Measurements from ENCODE around the gene TRMT6.

TRMT6 gene

DNA sequence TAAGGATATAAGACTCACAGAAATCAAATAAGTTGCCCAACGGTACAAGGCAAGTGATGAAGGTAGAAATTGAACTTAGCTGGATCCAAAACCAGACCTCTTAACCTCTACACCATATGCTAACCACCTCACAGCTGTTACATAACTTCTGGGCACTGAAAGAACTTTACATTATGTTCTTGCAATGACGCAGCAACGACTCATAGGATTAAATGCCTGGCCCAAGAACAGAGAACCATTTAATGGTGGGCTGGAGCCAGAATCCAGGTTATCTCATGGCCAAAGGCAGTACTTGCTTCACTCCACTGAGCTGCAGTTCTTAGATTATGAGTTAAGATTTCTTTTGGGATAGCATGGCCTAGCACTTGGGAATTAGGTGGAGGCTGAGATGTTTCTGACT lies 4.4 kb downstream of the TRMT6 start:
- no peak for DNase-seq

DNA sequence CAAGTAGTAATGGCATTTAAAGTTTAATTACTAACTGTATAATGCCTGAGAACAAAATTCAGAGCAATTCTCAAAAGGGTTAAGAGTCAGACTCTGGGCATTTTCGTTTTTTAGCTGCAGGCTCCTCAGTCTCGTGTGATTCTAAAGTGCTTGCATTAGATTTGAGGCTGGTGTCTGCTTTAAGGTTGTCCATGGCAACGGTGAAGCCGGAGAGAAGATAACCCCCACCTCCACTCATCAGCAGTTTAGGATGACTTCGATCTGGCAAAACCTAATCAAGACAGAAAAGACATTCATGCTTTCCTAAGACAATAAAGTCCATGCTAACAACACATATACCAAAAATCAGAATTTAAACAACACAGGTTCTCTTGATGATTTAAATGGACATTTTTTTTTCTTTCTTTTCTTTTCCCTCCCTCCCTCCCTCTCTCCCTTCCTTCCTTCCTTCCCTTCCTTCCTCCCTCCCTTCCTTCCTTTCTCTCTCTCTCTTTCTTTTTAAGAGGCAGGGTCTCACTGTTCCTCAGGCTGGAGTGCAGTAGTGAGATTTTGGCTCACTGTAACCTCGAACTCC lies 11.8 kb downstream of the TRMT6 start:
- DNase-seq = no peak

DNA sequence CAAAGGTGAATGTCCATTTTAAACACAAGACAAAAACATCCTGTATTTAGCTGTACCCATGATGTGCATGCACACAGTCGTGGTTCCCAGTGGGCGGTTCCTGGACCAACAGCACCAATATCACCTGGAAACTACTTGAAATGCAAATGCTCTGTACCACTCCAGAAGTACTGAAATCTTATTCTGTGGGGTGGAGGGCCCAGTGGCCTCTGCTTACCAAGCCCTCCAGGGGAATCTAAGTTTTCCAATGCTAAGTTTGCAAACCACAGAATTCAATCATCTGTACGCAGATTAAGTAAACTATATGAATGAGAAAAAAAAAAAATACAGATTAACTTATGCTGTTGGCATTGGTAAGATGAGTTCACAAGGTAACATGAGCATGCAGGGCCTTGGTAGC lies 14.1 kb downstream of the TRMT6 start:
- DNase-seq = no peak

DNA sequence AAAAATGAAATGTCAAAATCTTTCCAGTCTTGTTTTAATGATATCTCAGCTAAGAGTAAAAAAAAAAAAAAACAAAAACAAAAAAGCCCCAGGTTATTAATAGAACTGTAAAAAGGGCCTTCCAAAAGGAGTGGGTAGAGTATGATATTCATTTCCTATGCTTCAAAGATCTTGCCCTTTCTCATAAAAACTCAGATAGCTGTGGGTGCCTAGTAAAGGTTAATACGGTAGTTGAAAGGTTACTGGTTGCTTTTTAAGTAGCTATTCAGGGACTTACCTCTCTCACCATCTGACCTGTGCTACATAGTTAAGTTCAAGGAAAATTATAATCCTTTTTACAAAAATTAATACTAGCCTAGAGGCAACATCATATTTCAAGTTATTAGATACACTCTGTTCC lies 14.9 kb downstream of the TRMT6 start:
- no peak for DNase-seq

DNA sequence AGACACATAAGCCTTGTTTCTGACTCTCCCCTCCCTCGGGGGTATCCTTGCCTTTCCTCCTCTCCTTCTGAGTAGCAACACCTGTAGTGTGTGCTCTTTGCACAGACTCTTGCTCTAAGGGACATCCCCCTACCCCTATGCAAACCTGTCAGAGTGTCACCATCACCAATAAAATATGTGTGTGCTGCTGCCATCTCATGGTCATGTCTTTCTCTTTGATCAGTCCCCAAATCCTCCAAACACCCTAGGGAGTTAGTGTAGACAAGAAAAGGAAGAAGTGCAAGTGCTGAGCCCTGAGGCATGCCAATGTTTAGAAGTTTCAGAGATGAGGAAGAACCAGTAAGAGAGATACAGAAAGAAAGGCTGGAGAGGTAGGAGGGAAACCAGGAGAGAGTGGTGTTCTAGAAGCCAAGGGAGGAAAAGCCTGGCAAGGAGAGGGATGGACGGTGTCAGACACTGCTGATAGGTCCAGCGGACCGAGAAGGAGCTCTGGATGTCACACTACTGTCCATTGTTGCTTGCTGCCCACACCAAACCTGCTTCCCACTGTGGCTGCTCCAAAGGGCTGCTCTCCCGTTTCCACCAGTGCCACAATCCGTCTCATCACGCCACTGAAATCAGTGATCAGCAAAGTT lies 16.4 kb downstream of the TRMT6 start:
- DNase-seq = no peak

DNA sequence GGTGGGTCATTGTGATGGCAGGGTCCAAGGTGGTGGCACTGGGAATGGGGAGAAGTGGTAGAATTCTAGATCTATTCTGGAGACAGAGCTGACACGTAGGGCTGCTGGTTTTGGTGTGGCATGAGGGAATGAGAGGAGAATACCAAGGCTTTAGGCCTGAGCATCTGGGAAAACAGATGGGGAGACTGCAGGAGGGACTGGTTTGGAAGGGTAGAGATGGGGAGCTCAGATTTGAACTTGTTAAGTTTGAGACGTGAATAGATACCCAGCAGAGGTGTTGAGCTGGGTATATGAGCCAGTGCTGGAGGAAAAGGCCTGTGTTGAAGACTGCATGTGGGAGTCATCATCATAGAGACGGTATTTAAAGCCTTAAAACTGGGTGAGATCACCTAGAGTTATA lies 17.5 kb downstream of the TRMT6 start:
- DNase-seq = no peak

DNA sequence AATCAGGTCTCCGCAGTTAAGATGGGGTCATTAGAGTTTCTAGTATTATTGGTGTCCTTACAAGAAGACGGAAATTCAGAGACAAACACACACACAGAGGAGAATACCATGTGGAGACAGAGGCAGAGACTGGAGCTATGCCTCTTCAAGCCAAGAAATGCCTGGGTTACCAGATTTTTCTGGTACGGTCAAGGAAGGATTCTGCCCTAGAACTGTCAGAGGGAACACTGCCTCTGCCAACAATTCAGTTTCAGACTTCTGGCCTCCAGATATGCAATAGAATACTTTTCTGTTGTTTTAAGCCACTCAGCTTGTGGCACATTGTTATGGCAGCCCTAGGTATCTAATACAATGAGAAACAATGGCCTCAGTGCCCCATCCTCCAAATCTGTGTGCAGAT lies 18.9 kb downstream of the TRMT6 start:
- DNase-seq = no peak

DNA sequence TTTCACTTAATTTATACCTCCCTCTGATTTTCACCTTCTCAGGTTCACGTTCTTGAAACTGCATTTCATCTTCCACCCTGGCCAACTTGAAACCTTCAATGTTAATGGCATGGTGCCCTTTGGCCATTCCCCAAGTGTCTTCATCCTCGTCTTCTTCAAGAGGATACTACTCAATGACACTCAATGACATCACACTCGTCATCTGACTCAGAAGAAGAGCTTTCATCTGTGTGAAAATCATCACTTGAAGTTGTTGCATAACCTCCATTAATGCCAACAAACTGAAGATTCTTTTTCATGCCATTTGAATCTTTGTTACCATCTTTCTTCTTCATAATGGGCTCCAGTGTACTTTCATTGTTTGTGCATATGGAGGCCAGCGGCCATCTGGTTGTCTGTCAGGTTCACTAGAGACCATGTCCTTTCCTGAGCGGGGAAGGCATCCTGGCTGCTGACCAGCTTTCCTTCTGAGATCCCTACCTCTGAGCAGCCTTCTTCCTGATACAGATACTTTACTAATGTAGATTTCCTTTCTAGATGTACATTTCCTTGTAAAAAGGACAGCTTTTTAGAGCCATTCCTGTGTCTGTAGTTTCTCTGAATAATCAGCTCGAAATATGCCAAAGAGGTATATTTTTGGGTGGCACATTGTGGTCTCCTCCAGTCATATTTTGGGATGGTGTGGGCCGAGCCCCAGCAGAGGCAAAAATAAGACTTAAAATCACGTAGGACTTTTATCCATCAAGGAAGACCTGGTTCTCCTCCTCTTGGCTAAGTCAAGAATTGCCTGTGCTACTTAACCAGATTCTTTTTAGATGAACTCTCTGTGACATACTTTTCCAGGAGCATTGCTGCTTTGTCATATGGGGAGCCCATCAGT lies 21.3 kb downstream of the TRMT6 start:
- no peak for DNase-seq

DNA sequence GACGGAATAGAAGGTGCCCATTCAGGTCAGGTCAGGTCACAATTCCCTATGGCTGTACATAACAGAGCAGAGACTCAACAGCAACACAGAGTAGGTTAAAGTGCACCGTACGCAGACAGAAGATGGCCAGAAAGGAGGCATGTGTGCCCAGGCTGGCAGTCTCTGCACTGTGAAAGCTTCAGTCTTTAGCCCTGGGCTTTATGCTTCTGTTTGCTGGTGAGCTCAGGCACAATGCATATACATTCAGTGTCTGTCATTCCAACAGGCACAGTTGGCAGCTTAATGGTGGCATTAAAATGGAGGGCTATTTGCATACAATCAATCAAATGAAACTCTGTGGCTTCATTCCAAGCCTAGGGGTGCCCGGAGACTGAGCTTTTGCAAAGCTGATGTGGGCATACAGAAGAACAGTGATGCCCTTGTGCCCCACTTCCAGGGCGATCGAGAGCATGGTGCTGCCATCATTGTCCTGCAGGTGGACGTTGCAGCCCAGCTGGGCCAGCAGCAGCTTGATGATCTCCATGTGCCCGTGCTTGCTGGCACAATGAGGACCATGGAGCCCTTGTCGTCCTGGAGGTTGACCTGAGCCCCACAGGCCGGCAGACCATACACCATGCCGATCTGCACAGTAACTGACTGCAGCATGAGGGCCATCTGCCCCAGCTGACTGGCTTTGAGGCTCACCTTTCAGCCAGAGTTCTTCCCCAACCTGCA lies 22.4 kb downstream of the TRMT6 start:
- DNase-seq = no peak

DNA sequence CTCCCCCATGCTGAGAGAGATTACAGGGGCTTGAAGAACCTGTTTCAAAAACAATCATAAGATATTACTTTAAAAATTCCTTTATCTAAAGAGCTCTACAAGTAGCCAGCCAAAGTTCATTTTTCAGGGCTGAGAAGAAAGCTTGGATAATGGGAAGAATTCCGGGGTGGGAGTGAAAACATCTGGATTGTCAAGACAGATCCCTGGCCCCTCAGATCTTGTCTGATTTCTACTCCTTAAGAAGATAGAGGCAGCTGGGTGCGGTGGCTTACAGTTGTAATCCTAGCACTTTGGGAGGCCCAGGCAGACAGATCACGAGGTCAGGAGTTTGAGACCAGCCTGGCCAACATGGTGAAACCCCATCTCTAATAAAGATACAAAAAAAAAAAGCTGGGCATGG lies 24.8 kb downstream of the TRMT6 start:
- no peak for DNase-seq

DNA sequence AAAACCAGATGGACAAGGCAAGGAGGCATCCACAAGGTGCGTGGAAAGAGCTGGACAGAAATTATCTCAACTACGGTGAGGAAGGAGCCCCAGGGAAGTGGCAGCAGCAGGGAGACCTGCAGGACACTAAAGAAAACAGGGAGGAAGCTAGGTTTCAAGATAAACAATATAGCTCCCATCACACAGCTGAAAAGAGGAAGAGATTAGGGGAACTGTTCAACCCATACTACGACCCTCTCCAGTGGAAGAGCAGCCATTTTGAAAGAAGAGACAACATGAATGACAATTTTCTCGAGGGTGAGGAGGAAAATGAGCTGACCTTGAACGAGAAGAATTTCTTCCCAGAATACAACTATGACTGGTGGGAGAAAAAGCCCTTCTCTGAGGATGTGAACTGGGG lies 26.8 kb downstream of the TRMT6 start:
- no peak for DNase-seq

DNA sequence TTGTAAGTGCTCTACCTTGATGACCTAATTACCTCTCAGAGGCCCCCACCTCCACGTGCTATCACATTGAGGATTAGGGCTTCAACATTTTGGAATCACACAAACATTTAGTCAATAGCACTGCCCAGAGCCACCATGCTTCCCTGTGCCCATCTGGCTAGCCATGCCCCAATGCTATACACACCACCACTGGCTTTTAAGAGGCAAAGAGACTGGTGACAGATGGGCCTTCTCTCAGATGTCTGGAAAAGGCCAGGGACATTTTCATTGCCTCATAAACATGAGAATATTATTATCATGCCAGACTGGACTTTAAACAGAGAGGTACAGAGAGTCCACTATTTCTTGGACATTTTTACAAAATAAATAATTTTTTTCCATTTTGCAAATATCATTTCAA lies 29.8 kb downstream of the TRMT6 start:
- DNase-seq = no peak

DNA sequence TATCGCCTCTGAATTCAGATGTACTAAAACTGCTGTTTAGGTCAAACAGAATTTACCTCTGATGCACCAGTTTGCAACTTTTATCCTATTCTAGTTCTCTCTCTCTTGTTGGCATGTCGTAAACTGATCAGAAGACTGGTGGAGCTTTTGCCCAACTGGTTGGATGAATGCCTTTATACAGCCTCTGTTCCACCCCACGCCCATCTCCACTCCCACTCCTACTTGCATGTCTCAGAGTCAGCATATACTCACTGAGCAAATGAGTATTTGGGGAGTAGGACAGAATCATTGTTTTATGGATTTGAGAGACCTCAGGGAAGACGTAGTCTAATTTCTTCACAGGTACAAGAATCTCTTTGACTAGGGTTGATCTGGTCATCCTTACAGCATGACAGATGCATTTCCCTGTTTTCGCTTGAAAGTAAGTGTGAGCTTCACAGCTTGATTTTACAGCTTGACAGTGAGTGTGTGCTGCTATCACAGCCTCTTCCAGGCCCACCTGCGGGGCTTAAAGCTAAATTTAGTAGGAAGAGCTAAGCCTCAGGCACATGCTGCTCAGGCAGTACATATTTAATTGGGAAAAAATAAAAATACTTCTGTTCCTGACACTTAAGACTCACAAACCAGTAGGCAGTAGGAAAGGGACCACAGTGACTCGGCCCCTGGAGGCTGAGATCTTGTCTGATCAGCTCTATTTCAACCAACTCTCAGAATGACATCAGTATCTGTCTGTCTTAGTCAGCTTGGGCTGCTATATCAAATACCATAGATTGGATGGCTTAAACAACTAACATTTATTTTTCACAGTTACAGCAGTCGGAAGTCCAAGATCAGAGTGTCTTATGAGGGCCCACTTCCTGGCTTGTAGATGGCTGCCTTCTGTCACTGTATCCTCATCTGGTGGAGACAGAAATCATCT lies 30.4 kb downstream of the TRMT6 start:
- DNase-seq = no peak

DNA sequence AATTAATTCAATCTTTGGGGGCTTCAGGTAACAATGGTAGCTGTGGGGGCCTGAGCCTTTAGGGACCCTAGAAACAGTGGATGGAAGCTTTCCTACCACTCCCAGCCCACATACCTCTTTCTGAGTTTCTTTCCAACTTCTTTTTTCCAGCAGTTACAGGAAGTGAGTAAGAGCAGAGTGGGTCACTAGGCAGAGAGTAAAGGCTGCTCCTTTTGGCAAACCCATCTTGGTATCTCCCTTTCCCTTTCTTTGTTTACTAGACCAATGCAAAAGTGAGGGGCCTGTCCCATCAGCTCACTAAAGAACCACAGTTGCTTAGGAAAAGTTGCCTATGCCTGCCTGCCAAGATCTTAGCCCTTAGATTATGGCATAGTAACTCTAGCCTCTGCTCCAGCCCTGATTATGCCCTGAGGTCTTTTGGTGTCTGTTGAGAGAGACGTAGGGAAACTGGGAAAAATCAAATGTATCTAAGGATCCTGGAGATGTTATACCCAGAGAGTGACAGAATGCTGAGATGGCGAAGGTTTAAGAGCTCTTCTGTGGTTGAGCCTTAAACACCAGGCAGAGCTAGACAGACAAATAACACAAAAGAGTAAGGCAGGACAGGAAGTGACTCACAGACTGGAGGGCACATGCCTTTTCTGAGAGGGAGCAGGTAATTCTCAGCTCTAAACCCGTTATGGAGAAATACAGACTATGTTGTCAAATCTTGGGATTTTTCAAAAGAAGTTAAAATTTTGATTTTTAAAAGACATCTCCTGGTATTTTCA lies 31.3 kb downstream of the TRMT6 start:
- DNase-seq = no peak

DNA sequence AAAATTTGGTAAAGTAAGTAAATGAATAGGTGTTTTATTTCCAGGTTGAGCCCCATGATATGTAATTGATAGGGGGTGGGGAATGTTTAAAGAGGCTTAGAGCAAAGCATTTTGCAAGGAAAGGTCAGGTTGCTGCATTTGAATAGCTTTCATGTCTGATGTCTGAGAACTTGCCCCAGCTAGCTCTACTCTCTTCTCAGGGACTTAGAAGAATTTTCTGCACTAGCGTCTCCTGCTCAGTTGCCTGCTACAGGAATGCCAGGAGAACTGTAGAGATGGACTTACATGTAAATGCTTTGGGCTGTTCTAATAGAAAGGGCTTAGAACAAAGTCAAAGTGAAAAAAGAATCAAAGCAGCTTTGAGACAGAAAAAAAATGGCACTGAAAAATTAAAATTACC lies 35.5 kb downstream of the TRMT6 start:
- no peak for DNase-seq

DNA sequence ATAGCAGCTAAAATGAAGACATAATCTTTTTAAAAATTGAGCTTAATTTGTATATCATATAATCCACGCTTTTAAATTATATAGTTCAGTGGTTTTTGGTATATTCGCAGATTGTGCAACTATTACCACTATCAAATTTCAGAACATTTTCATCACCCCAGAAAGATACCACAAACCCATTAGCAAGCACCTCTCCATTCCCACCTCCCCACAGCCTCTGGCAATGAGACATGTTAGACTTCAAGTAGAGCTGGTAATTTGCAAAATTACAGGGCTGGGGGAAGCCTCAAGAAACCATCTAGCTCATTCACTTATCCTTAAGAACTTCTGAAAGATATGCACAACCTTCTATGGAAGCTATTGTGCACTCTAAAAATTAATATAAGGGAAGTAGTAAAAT lies 37.2 kb downstream of the TRMT6 start:
- no peak for DNase-seq

DNA sequence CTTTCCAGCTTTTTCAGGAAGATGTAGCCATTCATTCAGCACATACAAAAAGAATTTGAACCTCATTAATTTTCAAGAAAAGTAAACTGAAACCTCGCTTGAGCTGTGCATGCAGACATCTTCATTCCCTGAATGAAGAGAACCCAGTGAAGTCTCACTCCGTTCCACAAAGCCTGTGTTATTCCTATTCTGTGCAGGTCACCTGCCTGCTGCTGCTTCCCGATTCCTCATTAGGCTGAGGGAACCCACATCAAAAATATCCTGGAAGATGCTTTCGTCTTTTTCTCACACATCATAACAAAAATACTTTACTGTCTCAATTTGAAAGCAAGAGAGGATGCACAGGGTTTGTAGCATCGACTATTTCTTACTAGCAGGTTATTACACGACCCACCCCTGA lies 40.1 kb downstream of the TRMT6 start:
- DNase-seq = no peak

DNA sequence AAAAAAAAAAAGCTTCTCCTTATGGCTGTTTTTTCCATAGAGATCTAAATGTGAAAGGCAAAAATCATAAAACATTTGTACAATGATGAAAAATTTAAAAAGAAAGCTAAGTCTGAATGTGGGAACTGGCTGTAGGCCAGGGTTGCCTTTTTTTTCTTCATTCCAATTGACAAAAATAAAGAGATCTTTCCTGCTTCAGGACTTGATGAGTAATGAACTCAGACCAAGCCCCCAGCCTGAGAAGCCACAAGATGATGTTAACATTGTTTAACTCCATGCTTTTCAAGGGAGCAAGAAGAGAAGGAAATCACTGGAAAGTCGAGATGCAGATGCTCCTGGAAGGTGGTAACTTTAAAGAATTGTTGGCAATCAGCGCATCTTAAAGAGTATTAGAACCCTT lies 41.4 kb downstream of the TRMT6 start:
- no peak for DNase-seq

DNA sequence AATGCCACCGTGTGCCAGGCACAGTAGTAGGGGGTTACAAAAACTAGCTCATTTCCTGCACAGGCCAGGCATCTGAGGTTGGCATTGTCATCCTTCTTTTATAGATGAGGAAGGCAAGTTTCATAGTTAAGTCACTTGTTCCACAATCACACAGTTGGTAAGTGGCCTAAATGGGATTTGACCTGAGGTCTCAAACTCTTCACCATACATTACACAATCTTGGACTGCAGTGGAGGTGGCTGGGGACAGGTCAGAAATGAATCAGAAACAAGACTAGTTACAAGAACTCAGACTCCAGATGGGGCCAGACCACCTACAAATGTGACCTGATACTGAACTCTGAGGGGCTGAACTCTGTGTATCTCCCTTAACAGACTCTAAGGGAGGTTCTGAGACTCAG lies 49.4 kb downstream of the TRMT6 start:
- no peak for DNase-seq

DNA sequence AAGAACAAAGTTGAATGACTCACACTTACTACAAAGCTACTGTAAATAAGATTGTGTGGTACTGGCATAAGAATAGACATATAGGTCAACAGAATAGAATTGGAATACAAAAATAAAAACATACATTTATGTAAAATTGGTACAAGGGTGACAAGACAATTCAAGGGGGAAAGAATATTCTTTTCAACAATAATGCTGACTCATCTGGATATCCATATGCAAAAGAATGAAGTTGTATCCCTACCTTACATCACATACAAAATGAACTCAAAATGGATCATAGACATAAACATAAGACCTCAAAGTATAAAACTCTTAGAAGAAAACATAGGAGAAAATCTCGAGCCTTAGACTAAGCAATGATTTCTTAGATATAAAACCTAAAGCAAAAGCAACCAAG lies 50.9 kb downstream of the TRMT6 start:
- DNase-seq = no peak

DNA sequence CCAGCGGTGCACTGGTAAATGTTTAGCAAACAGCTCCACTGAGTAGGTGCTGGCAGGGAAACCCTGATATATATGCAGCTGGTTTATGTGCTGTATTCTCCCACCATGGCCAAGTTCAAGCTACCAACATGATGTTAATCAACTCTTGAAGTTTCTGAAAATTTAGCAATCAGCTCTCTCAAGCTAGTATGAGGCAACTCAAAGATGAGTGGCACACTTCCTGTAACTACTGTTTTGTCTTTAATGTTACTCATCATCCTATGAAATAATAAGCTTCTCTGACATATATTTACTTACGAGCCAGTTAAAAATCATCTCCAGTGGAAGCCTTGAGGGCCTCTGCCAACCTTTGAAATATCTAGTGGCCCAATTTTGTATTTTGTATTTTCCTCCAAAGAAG lies 54.7 kb downstream of the TRMT6 start:
- no peak for DNase-seq

DNA sequence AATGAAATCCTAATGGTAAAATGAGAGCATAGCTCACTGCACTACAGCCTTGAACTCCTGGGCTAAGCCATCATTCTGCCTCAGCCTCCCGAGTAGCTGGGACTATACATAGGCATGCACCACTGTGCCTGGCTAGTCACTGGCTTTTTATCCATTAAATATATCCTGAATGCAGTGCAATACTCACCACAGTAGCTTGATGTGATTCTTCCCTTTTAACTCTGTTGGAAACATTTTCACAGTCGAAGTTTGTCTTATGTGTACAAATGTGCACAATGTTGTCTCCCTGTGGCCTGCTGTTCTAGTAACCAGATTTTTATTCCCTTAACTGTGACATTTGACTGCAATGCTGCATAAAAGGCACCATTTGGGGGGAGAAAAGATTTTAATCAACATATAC lies 56.7 kb downstream of the TRMT6 start:
- DNase-seq = no peak
